Ovary (tissue), 3 donors: ENCODE data around the gene MESP1.

Experiments used
- CTCF ChIP-seq, 3 donors: fragments of 450-650 bp in 2 of 3; fragments of 200-600 bp in 1 of 3; IDR thresholded peaks; one replicate each; pipeline versions ENCODE4 v1.5.1 to v1.8.0; 2016 to 2022; ENCODE audit warnings: antibody characterized with exemption in 3 of 3, mild to moderate bottlenecking in 1 of 3
- POLR2A ChIP-seq: fragments of 450-650 bp; IDR thresholded peaks from one replicate; pipeline ENCODE4 v1.6.1; 2017; ENCODE audit warnings: antibody characterized with exemption, mild to moderate bottlenecking, moderate library complexity
- donor health status: DM: no; HTN: no; CAD: no.

DNA sequence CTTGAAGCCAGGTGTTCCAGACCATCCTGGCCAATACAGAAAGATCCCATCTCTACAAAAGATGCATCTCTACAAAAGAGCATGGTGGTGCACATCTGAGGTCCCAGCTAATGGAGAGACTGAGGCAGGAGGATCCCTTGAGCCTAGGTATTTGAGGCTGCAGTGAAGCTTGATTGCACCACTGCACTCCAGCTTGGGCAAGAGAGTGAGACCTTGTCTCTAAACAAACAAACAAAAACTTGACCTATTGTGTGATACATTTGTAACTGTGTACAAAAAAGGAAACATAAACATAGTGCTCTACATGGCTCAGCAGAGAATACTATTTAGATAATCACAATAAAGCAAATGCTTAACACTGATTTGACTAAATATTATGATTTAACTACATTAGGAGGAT lies 44.9 kb upstream of the MESP1 start:
- TF ChIP-seq POLR2A (no peak), CTCF (IDR thresholded peaks at IDR 0.05) (no peak)
